ENCODE data around the gene PSMB3. TPM values are rescaled to one million over a fixed set of nuclear protein-coding genes. Genes with fewer than 3 reads are reported as not detected.
A peak's percentile ranks its signal among the peaks of the same experiment; 100 is the strongest.

The PSMB3 gene
- total RNA-seq, 2 experiments from 2014 or later, result 262 to 294 TPM

- CTCF ChIA-PET, result interaction anchor here (0.8 kb wide), 1 partner anchor 10 kb away, joined by 3 read pairs; no protein-coding TSS in a partner anchor
- Mint-ChIP-seq H3K27ac (no peak overlapping the region), H3K4me3 (peak overlapping the region; percentile 8), H3K4me1 (peaks cover 51% of the 10 kb centered on the region), H3K27me3 (peaks cover 51% of the 10 kb centered on the region), H3K36me3 (ENCODE audit: low read depth) (peaks cover 18% of the 10 kb centered on the region), H3K9me3 (no peaks in the 10 kb centered on the region)
- POLR2A ChIA-PET, result no interaction called here
- DNase-seq, result no peak
These were observed 2.6 kb upstream of the PSMB3 start for GRCh38 chr17:38750044-38750311.

GRCh38 chr17:38750312-38751121 lies 2.0 kb upstream of the PSMB3 start:
- Mint-ChIP-seq H3K36me3 (ENCODE audit: low read depth) (peaks cover 18% of the 10 kb centered on the region), H3K4me1 (peaks cover 51% of the 10 kb centered on the region), H3K9me3 (no peaks in the 10 kb centered on the region), H3K27ac (peak overlapping the region; percentile 98), H3K27me3 (peaks cover 46% of the 10 kb centered on the region), H3K4me3 (peak overlapping the region; percentile 96)
- POLR2A ChIA-PET, result no interaction called here
- DNase-seq, result no peak
- CTCF ChIA-PET, result interaction anchor here (0.7 to 1.5 kb wide), 2 partner anchors 15 to 119 kb away, joined by 3 to 4 read pairs; partner anchors contain the start of gene LASP1

GRCh38 chr17:38751144-38751807 lies 1.3 kb upstream of the PSMB3 start:
- peaks cover 39% of the 10 kb centered on the region for H3K27me3 Mint-ChIP-seq

DNA sequence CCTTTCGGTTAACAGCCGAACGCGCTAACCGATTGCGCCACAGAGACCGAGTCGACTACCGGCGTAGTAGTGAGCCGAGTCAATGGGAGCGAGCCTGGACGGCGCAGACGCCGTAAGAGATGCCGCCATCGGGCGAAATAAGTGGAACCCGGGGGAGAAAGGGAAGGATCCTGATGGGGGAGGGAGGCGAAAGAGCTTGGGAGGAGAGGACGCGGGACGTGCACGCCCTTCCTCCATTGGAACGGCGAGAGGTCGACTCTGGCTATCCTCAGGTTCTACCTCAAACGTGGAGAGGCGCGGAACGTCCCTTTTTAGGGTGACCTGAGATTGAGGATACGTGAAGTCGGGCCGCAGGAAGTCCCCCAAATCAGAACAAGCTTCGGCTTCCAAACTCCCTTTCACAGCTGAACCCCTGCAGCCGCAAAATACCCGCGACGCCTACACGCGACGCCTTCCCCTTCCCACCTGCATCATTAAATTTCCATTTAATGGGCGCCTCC lies 683 bp upstream of the PSMB3 start:
- H3K4me1 Mint-ChIP-seq, result peaks cover 46% of the 10 kb centered on the region
- peaks cover 33% of the 10 kb centered on the region for H3K27me3 Mint-ChIP-seq
- peak overlapping the region; percentile 98 for H3K27ac Mint-ChIP-seq
- CTCF ChIA-PET, result interaction anchor here (0.6 to 1.5 kb wide), 10 partner anchors 10 to 432 kb away, joined by 3 to 4 read pairs (median 3); no protein-coding TSS in a partner anchor
- H3K36me3 Mint-ChIP-seq (ENCODE audit: low read depth), result peaks cover 28% of the 10 kb centered on the region
- H3K9me3 Mint-ChIP-seq, result no peaks in the 10 kb centered on the region
- POLR2A ChIA-PET, result interaction anchor here (0.6 kb wide), 1 partner anchor 12 kb away, joined by 3 read pairs; no protein-coding TSS in a partner anchor
- peak overlapping the region; percentile 96 for H3K4me3 Mint-ChIP-seq
- peak; percentile 84 for DNase-seq

More at GRCh38 chr17:38751144-38751807, 1.3 kb upstream of the PSMB3 start:
- H3K27ac Mint-ChIP-seq, result peak overlapping the region; percentile 98
- peak overlapping the region; percentile 96 for H3K4me3 Mint-ChIP-seq
- no peak for DNase-seq
- H3K9me3 Mint-ChIP-seq, result no peaks in the 10 kb centered on the region
- peaks cover 26% of the 10 kb centered on the region for H3K36me3 Mint-ChIP-seq (ENCODE audit: low read depth)
- peaks cover 52% of the 10 kb centered on the region for H3K4me1 Mint-ChIP-seq
- ChIA-PET CTCF (interaction anchor here (0.6 to 1.5 kb wide), 8 partner anchors 16 to 214 kb away, joined by 3 to 4 read pairs (median 3); partner anchors contain the start of gene LASP1), POLR2A (no interaction called here)

GRCh38 chr17:38753071-38753506 lies 548 bp downstream of the PSMB3 start:
- POLR2A ChIA-PET, result interaction anchor here (1.2 kb wide), 1 partner anchor 9 kb away, joined by 4 read pairs; no protein-coding TSS in a partner anchor

DNA sequence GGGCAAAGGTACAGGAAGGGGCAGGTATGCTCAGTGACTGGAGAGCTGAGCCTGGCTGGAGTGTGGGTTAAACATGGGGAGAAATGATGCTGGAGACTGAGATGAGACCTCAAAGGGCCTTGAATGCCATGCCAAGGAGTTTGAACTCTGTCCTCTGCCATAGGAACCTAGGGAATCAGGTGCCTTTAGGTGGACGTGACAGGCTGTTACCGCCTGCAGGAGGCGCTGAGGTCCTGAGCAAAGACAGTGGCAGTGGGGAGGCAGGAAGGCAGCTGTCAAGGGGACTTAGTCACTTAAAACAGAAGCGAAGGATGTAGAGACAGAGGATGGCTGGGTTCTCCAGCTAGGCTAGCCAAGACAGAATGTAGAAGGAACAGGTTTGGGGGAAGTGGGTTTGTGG lies 9.1 kb downstream of the PSMB3 start:
- peak; percentile 44 for DNase-seq
- H3K36me3 Mint-ChIP-seq (ENCODE audit: low read depth), result peaks cover 52% of the 10 kb centered on the region
- no peaks in the 10 kb centered on the region for H3K9me3 Mint-ChIP-seq
- ChIA-PET POLR2A (no interaction called here), CTCF (interaction anchor here (0.8 to 1.8 kb wide), 6 partner anchors 9 to 392 kb away, joined by 3 to 6 read pairs (median 4); partner anchors contain the start of gene PSMB3)
- peaks cover 21% of the 10 kb centered on the region for H3K4me1 Mint-ChIP-seq
- H3K27me3 Mint-ChIP-seq, result no peaks in the 10 kb centered on the region
- peak overlapping the region; percentile 51 for H3K27ac Mint-ChIP-seq
- H3K4me3 Mint-ChIP-seq, result no peak overlapping the region

More at GRCh38 chr17:38753071-38753506, 548 bp downstream of the PSMB3 start:
- DNase-seq, result no peak
- peak overlapping the region; percentile 96 for H3K4me3 Mint-ChIP-seq
- peaks cover 28% of the 10 kb centered on the region for H3K27me3 Mint-ChIP-seq
- no peaks in the 10 kb centered on the region for H3K9me3 Mint-ChIP-seq
- H3K27ac Mint-ChIP-seq, result peak overlapping the region; percentile 98
- CTCF ChIA-PET, result interaction anchor here (1.1 to 2.5 kb wide), 4 partner anchors 9 to 412 kb away, joined by 3 to 8 read pairs (median 4); no protein-coding TSS in a partner anchor
- peaks cover 45% of the 10 kb centered on the region for H3K4me1 Mint-ChIP-seq
- peaks cover 28% of the 10 kb centered on the region for H3K36me3 Mint-ChIP-seq (ENCODE audit: low read depth)

DNA sequence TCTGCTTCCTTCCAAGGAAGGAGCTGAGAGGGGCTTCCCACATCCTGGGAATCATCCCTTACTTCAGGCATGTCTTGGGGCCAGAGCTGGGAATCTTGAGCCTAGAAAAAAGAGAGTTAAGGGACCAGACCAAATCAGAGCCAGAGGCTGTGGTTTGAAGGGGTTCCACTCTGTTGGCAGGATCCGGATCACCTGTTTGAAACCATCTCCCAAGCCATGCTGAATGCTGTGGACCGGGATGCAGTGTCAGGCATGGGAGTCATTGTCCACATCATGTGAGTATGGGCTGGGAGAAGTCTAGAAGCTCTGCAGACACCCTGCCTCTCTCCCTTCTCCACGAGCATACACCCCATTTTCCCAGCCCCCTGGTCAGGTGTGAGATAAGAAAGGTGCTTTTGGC lies 9.7 kb downstream of the PSMB3 start:
- Mint-ChIP-seq H3K27me3 (no peaks in the 10 kb centered on the region), H3K4me3 (no peak overlapping the region), H3K9me3 (no peaks in the 10 kb centered on the region), H3K36me3 (ENCODE audit: low read depth) (peaks cover 58% of the 10 kb centered on the region), H3K4me1 (peaks cover 21% of the 10 kb centered on the region), H3K27ac (no peak overlapping the region)
- CTCF ChIA-PET, result interaction anchor here (0.8 to 1.8 kb wide), 6 partner anchors 10 to 391 kb away, joined by 3 to 6 read pairs (median 4); partner anchors contain the start of gene PSMB3
- DNase-seq, result no peak
- POLR2A ChIA-PET, result interaction anchor here (0.6 kb wide), 1 partner anchor 9 kb away, joined by 4 read pairs; no protein-coding TSS in a partner anchor

DNA sequence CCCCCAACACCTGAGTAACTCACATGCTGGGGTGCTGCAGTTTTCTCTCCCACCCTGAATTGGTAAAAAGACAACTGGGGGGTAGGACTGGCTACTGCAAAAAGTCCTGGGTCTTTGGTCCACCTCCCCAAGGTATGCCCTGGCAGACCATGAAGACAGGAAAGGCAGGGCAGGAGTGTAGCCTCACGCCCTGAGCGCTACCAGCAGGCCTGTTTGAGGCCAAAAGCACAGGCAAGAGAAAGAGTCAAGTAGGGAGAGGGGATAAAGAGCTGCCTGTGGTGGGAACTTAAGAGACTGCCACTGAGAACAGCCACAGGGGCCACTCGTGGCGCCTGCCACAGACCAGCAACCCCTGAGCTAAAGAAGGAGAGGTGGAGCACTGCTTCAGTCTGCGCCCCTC lies 13.8 kb downstream of the PSMB3 start:
- no peak for DNase-seq
- peaks cover 59% of the 10 kb centered on the region for H3K36me3 Mint-ChIP-seq (ENCODE audit: low read depth)
- no peaks in the 10 kb centered on the region for H3K9me3 Mint-ChIP-seq
- CTCF ChIA-PET, result interaction anchor here (1.0 to 2.2 kb wide), 5 partner anchors 8 to 32 kb away, joined by 3 to 8 read pairs (median 3); no protein-coding TSS in a partner anchor
- POLR2A ChIA-PET, result no interaction called here
- peaks cover 6% of the 10 kb centered on the region for H3K4me1 Mint-ChIP-seq
- H3K27ac Mint-ChIP-seq, result no peak overlapping the region
- H3K4me3 Mint-ChIP-seq, result no peak overlapping the region
- H3K27me3 Mint-ChIP-seq, result no peaks in the 10 kb centered on the region

GRCh38 chr17:38768417-38768816 lies 15.9 kb downstream of the PSMB3 start:
- Mint-ChIP-seq H3K4me3 (no peak overlapping the region), H3K27me3 (no peaks in the 10 kb centered on the region), H3K9me3 (no peaks in the 10 kb centered on the region), H3K4me1 (no peaks in the 10 kb centered on the region), H3K36me3 (ENCODE audit: low read depth) (peaks cover 59% of the 10 kb centered on the region), H3K27ac (no peak overlapping the region)
- ChIA-PET POLR2A (no interaction called here), CTCF (interaction anchor here (1.0 to 1.2 kb wide), 2 partner anchors 10 to 38 kb away, joined by 3 read pairs; no protein-coding TSS in a partner anchor)
- DNase-seq, result no peak

DNA sequence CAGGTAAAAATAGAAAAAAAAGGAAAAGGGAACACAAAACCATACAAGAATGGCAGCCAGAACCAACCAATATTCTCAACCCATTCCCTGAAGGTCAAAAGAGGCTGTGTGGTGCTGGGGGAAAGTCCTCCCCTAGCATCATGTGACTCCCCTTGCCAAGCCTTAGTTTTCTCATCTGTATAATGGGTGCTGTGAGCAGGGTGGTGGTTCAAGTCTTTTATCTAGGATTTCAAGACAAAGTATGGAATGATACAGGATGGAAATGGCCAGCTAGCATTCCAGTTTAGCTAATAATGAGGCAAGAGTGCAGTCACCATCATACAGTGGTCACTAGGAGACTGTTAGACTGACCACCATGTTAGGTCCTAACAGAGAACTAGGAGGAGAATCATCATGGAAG lies 20.7 kb downstream of the PSMB3 start:
- Mint-ChIP-seq H3K4me1 (no peaks in the 10 kb centered on the region), H3K9me3 (no peaks in the 10 kb centered on the region), H3K27ac (no peak overlapping the region), H3K36me3 (ENCODE audit: low read depth) (peaks cover 45% of the 10 kb centered on the region), H3K4me3 (no peak overlapping the region), H3K27me3 (no peaks in the 10 kb centered on the region)
- ChIA-PET CTCF (no interaction called here), POLR2A (no interaction called here)
- DNase-seq, result no peak

- Mint-ChIP-seq H3K36me3 (ENCODE audit: low read depth) (peaks cover 44% of the 10 kb centered on the region), H3K27ac (no peak overlapping the region), H3K9me3 (no peaks in the 10 kb centered on the region), H3K4me1 (no peaks in the 10 kb centered on the region), H3K27me3 (no peaks in the 10 kb centered on the region), H3K4me3 (no peak overlapping the region)
- POLR2A ChIA-PET, result interaction anchor here (0.6 kb wide), 1 partner anchor 17 kb away, joined by 3 read pairs; no protein-coding TSS in a partner anchor
- no peak for DNase-seq
- CTCF ChIA-PET, result interaction anchor here (1.1 to 1.2 kb wide), 2 partner anchors 100 to 123 kb away, joined by 3 read pairs; no protein-coding TSS in a partner anchor
These were observed 25.2 kb downstream of the PSMB3 start for GRCh38 chr17:38777641-38778250.

Measured in activated CD4-positive, alpha-beta T cell treated with anti-CD3 and anti-CD28 coated beads, Interleukin-2, amount 10 ng/mL, durations not matched to agents 7 days and 5 days (primary cell).